ENCODE results near the gene SLC49A4.
"Not testable (repeated sequence)": the region's sequence is repeated elsewhere in the genome, so short reads cannot be mapped to it uniquely, and the experiment has no call there.

Gene SLC49A4, protein sequence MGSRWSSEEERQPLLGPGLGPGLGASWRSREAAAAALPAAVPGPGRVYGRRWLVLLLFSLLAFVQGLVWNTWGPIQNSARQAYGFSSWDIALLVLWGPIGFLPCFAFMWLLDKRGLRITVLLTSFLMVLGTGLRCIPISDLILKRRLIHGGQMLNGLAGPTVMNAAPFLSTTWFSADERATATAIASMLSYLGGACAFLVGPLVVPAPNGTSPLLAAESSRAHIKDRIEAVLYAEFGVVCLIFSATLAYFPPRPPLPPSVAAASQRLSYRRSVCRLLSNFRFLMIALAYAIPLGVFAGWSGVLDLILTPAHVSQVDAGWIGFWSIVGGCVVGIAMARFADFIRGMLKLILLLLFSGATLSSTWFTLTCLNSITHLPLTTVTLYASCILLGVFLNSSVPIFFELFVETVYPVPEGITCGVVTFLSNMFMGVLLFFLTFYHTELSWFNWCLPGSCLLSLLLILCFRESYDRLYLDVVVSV

DNA sequence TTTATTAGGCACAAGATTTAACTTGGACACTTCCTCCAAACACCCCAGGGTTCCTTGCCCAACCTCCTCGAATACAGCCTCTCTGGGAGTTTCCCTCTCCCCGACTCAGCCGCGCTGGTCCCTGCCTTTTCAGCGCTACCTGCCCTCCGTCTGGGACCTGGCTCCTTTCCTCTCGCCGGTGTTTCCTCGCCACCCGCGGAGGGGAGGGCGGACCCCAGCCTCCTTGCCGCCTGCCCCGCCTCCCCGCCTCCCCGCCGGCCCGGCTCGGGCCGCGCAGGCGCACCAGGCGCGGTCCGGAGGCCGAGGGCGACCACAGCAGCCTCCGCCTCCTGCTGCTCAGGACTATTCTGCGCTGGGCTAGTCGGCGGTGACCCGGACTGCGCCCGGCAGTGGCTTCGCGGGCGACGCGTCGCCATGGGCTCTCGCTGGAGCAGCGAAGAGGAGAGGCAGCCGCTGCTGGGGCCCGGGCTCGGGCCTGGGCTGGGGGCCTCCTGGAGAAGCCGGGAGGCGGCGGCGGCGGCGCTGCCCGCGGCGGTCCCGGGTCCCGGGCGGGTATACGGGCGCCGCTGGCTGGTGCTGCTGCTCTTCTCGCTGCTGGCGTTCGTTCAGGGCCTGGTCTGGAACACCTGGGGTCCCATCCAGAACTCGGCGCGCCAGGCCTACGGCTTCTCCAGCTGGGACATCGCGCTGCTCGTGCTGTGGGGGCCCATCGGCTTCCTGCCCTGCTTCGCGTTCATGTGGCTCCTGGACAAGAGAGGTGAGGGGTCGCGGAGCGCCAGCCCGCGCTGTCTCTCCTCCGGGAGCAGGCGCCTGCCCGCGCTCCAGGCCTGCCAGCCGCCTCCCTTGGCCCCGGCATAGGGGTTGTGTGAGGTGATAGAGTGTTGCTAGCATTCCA is at the start of gene SLC49A4:
Gene SLC49A4, plus strand, starts transcription at position 291 of the 895 bp plus-strand sequence. Its CDS starts 124 bp downstream, at position 415.
- DNase-seq (ENCODE audit: low spot score): peak; percentile 72

DNA sequence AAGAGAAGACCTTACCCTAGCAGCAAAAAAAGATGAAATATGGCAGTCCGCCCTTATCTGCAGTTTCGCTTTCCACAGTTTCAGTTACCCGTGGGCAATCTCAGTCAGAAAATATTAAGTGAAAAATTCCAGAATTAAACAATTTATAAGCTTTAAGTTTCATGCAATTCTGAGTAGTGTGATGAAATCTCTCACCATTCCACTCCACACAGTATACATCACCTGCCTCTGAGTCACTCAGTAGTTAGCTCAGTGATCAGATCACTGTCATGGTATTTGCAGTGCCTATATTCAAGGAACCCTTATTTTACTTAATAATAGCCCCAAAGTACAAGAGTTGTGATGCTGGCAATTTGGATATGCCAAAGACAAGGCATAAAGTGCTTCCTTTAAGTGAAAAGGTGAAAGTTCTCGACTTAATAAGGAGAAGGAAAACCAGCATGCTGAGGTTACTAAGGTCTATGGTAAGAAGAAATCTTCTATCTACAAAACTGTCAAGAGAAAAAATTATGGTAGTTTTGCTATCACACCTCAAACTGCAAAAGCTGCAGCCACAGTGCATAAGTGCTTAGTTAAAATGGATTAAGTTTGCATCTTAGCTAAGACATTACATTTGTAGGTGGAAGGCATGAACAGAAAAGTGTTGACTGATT is 49.4 kb upstream of the SLC49A4 start:
- no peak for DNase-seq (ENCODE audit: low spot score)

DNA sequence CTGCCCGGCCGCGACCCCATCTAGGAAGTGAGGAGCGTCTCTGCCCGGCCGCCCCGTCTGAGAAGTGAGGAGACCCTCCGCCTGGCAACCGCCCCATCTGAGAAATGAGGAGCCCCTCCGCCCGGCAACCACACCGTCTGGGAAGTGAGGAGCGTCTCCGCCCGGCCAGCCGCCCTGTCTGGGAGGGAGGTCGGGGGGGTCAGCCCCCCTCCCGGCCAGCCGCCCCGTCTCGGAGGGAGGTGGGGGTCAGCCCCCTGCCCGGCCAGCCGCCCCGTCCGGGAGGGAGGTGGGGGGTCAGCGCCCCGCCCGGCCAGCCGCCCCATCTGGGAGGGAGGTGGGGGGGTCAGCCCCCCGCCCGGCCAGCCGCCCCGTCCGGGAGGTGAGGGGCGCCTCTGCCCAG is 47.6 kb upstream of the SLC49A4 start:
- not testable (repeated sequence) for DNase-seq (ENCODE audit: low spot score)

DNA sequence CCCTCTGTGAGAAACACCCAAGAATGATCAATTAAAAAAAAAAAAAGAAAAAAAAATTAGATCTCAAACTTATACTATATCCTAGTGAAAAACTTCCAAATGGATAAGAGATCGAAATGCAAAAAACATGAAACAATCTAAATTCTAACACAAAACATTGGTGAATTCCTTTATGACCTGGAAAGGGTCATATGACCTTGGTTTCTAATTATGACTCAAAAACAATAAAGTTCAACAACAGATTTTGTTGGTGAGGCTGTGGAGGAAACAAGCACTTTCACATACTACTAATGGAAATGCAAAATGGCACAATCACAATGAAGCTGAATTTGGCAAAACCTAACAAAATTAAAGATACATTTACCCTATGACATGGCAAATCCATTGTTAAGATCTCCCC is 46.5 kb upstream of the SLC49A4 start:
- DNase-seq (ENCODE audit: low spot score): no peak

DNA sequence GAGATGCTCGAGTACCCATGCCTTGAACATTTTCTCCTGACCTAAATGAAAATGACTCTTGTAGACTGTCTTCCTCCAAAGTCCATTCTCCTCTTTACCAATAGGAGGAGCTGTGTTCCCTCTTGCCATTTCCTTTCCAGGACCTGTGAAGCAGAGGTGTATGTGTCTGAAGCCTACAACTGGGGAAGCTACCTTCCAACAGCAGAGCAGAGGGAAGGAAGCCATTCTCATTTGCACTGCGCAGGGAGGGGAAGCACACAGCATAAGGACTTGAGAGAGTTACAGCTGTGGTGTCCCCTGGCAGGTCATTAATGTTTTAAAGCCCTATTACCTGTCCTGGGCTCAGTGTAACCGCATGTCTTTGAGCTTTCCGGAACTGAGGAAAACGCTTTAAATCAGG is 39.9 kb upstream of the SLC49A4 start:
- peak; percentile 53 for DNase-seq (ENCODE audit: low spot score)

DNA sequence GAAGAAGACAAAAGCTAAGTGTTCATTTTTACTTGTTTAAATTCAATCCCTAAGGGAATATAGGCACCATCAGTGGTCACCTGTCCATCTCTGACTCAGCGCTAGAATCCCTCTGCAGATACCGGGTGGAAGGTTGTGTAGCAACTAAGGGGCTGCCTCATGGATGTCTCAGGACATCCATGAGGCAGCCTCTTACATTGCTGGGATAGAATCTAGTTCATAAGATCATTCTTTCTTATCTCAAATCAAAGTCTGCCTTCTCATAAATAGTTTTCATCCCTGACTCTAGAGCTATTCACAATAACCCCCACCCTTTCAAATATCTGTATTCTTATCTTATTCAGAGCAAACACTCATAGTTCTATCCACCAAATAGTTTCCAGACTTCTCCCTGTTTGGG is 39.4 kb upstream of the SLC49A4 start:
- DNase-seq (ENCODE audit: low spot score): no peak

DNA sequence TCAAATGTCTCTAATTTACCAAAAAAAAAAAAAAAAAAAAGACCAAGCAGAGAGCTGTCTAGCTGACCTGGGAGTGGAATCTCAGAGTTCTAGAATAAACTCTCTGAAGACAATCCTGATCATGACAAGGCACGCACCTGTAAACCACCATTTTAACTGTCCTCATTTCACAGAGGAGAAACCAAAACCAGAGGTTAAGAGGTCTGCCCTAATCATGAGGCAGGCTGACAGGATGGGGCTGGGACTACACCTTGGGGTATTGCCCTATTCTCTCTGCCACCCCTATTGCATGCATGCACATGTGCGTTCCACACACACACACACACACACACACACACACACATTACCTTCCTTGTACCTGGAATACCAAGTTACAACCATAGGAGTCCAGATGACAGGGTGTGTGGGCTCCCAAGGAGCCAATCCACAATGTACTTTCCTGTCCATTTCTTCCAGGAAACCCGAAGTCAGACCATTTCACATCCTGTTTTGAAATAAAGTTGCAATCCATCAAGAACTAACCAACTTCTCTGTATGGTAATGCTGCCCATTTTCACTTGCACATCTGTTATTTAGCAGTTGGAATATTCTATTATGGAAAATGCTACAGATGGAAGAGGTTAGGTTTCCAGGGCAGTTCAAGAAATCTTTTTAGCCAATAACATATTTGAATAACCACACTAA is 35.9 kb upstream of the SLC49A4 start:
- DNase-seq (ENCODE audit: low spot score): no peak

DNA sequence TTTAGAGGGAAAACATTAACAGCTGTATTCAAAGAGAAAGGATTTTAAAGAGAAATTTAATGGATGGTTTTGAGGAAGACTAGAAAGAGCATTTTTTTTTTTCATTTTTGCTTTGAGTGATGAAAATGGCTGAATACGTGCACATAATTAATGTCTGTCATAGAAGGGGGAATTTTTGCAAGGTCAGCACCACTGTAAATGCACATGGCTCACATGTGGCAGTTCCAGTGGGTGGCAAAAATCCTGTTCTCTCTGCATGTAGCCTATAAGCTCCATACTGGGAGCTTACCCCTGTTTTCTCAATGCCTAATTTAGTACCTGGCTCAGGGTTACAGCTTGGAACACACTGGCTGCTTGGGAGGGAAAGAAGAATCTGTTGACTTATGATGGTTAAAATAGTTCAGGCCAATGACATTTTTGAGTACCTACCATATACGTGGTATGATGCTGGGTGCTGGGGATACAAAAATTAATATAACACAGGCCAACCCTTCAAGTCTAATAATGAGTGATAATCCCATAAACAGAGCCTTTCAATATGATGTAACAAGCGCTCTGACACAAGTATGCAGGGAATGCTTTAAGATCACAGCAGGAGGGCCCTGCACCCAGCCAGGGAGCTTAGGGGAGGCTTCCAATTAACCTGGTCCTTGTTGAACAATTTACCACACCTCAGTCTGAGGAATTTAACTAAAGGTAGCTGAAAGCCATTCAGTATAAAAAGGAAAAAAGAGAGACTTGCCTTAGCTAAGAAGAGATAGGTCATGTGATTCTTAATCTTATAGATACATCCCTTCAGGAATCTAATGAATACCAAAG is 34.2 kb upstream of the SLC49A4 start:
- no peak for DNase-seq (ENCODE audit: low spot score)

DNA sequence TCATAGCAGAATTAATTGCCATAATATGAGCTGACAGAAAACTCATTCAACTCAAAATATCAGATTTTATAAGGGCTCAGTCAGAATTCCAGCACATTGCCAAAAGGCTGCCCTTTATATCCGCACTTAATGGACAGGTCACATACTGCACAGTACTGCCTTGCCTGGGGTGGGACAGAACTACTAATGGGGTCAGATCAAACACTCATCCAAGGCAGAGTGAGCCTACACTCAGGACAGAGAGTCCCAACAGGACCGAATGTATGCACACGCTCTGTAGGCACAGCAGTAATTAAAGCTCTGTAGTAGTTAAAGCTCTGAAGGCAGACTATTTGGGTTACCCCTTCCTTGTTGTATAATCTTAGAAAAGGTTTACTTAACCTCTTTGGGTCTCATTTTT is 28.4 kb upstream of the SLC49A4 start:
- DNase-seq (ENCODE audit: low spot score): no peak

DNA sequence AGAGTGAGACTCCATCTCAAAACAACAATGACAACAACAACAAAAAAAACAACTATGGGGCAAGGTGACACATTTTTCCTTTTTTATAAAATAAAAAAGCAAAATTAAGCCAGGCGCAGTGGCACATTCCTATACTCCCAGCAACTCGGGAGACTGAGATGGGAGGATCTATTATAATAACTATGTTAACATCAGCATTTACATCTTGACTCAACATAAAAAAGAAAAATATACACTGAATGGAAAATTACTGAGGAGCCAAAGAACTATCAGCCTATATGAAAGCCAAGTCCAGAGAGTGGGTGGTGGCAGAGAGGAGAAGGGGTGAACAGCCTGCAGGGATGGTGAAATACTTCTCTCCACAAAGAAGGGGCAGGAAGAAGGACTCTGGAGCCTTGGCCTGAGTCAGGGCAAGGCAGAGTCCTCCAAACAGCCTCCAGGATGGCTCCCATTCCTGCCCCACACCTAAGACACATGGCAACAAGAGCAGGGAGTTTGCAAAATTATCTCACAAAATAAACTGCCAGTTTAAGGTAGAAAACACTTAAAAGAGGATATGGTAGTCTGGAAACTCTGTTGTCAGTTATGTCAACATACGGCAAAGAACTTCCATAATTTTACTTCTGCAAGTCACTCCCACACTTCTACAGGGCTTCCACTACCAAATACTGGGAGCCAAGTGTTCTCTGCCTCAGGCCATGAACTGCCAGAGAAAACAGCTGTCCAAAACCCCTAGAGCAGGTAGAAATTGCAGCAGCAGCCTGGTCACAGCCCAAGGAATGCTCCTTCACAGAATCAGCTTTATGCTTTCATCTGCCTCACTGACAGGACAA is 27.1 kb upstream of the SLC49A4 start:
- no peak for DNase-seq (ENCODE audit: low spot score)

DNA sequence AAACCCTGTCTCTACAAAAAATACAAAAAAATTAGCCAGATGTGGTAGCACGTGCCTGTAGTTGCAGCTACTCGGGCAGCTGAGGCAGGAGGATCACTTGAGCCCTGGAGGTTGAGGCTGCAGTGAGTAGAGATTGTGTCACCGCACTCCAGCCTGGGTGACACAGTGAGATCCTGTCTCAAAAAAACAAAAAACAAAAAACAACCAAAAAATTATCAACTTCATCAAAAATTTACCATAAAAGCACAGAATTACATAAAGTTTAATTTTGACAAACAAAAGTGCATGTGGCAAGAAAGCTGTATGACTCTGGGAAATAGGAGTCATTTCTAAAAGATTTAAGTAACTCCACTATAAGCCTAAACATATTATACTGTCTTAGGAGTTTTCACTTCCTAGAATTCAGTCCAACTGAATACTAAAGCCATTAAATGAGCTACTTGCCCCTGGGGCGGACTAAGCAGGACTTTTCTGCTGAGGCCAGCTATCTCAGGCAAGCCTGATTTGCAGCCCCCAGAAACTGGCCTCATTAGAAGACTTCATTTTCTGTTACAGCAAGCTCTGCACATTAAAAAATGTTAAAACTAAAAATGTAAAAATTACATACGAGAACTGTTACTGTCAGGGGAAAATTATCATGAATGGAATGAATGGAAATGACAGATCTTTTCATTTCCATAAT is 24.2 kb upstream of the SLC49A4 start:
- DNase-seq (ENCODE audit: low spot score): no peak

DNA sequence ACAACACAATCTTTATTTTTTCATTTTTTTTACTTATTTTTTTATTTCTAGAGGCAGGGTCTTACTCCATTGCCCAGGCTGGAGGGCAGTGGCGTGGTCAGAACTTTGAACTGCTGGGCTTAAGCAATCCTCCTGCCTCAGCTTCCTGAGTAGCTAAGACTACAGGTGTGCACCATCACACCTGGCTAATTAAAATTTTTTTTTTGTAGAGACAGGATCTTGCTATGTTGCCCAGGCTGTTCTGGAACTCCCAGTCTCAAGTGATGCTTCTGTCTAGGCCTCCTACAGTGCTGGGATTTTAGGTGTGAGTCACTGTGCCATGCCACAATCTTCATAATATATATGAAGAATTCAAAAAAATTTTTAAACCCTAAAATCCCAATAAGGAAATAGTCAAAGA is 22.0 kb upstream of the SLC49A4 start:
- DNase-seq (ENCODE audit: low spot score): no peak

DNA sequence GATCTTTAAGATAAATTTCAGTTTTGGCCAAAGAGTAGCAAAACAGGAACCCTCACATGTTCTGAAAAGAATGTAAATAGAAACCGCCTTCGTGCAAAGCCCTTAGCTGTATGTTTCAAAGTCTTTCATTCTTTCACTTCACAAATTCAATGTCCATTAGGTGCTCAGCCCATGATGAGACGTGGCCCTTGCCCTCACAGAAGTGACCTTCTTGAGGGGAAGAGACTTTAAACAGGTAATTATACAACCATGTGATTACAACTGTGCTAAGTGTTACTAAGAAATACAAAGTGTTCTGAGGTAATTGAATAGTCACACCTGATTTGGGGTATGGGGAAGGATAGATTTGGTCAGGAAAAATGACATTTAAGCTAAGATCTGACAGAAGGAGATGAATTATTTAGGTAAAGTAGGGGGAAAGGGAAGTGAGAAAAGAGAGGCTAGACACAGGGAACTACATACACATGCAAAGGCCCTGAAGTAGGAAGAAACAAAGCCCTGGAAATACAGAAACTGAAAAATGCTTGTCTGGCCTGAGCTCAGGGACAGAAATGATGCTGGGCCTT is 20.8 kb upstream of the SLC49A4 start:
- no peak for DNase-seq (ENCODE audit: low spot score)

DNA sequence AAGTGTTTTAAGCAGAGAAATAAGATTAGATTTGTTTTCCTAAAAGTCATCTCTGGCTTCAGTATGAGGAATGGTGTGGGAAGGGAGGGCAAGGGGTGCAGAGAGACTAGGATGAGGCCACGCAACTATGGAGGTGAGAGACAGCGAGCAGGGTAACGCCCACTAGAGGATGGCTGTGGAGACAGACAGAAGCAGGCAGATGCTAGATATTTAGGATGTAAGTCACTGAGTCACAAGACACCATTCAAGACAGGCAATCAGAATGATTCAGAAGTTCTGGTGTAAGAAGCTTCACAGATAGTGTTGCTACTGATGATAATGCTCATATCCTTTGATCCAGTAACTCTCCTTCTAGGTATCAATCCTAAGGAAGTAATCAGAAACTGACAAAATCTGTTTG is 20.3 kb upstream of the SLC49A4 start:
- peak; percentile 13 for DNase-seq (ENCODE audit: low spot score)

DNA sequence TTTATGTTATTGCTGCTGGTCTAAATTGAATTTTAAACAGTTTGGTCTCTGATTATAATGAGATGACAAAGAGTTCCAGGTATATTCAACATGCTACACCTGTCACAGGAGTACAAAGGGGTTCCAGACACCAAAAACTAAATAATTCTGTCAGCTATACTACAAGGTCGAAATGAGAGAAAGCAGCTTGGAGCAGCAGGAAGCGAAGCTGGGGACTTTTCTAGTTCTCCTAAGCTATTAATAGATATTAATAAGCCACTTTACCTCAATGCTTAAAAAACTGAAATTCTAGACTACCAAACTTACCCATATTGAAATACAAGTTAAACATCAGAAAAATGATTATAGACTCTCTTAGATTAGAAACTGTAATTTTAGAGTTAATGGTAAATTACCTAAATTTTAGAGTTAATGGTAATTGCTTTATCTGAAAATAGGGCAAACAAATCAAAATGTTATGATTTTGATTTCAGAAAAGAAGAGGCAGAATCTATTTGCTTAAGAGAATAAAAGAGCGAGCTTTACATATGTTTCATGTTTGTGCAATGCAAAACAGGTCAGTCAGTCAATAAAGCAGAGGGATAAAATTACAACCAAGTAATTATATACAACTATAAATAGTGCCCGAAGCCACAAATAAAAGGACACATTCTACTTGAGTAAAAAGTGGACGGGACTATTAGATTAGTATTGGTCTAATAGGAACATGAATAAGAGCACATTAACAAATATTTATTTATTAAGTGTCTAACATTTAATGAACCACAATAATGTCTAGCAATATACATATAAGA is 18.0 kb upstream of the SLC49A4 start:
- DNase-seq (ENCODE audit: low spot score): no peak

DNA sequence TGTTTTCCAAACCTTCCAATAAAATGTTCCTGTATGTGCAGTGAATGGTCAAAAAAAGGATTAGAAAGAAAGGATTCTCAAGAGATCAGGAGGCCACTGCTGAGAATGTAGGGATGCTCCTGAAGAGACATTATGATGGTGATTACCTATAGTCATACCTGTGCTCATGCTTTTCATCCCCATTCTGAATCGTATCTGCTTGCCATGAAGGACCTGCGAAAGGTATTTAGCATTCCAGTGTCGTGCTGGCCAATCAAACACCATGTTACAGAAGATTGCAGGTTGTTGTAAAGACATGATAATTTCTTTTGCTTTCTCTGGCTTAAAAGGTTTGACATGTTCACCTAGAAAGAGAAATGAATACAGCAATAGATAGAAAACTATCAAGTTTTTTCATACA is 17.3 kb upstream of the SLC49A4 start:
- DNase-seq (ENCODE audit: low spot score): no peak

DNA sequence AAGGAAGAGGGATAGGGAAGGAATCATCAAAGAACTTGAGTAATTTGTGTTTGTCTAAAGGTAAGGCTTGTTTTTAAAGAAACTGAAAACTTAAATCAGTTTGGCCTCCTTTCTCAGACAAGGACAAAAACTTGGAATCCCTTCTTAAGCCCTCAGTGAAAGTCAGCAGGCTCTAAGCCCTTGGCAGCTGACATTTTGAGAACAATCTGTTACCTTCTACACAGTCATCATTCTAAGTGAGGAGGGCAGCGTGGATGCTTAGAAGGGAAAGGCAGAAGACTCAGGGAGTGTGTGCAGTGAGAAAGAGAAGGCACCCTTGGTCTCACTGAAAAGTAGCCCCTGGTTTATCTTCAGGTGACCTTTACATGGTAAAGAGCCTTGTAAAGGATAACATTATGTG is 12.1 kb upstream of the SLC49A4 start:
- DNase-seq (ENCODE audit: low spot score): no peak

DNA sequence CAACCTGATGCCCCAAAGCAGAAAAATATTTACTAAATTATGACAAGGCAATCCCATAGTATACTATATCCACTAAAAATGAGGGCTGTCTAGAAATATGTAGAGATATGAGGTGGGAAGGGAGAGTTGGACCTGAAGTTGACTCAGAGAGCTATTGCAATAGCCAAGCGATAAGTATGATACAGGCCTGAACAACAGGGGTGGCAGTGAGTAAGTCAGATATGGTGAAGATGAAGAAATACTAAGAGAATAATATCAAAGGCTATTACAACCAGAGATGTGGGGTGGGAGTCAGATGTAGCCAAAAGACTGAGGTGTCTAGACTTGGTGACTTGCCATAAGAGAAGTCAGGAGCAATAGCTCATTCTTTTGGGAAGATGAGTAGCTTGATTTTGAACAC is 10.4 kb upstream of the SLC49A4 start:
- DNase-seq (ENCODE audit: low spot score): no peak
